ENCODE measurements around the gene SFXN1.
"Not testable (repeated sequence)": the region's sequence is repeated elsewhere in the genome, so short reads cannot be mapped to it uniquely, and the experiment has no call there.

SFXN1 gene

DNA sequence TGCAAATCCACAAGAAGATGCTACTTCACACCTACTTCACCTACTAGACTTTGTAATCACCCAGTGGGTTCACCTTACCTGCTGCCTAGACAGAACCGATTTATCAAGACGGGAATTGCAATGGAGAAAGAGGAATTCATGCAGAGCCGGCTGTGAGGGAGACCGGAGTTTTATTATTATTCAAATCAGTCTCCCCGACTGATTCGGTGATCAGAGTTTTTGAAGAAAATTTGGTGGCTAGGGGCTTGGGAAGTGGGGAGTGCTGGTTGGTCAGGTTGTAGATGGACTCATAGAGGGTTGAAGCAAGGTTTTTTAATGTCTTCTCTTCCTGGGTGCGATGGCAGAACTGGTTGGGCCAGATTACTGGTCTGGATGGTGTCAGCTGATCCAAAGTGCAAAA lies 23.4 kb downstream of the SFXN1 start:
- no peak for DNase-seq

DNA sequence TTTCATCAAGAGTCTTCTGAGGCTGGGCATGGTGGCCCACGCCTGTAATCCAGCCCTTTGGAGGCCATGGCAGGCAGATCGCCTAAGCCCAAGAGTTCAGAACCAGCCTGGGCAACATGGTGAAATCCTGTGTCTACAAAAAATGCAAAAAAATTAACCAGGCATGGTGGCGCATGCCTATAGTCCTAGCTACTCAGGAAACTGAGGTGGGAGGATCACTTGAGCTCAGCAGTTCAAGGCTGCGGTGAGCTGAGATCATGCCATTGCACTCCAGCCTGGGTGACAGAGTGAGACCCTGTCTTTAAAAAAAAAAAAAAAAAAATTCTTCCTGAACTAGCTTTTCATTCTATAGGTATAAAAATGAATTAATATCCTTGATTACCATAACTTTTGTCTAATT lies 29.3 kb downstream of the SFXN1 start:
- DNase-seq = peak; percentile 23

DNA sequence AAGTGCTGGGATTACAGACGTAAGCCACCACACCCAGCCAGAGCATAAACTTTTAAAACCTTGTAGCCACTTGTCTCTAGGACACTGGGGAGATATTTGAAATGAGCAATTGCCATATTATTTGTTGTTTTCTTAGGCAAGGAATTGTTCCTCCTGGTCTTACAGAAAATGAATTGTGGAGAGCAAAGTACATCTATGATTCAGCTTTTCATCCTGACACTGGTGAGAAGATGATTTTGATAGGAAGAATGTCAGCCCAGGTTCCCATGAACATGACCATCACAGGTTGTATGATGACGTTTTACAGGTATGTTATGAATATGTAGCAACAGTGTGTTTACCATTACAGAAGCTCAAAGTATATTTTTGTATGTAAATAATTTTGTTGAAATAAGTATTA lies 30.5 kb downstream of the SFXN1 start:
- DNase-seq = no peak

- DNase-seq = no peak
Observed at GRCh38 chr5:175513297-175513696, 34.9 kb downstream of the SFXN1 start.

DNA sequence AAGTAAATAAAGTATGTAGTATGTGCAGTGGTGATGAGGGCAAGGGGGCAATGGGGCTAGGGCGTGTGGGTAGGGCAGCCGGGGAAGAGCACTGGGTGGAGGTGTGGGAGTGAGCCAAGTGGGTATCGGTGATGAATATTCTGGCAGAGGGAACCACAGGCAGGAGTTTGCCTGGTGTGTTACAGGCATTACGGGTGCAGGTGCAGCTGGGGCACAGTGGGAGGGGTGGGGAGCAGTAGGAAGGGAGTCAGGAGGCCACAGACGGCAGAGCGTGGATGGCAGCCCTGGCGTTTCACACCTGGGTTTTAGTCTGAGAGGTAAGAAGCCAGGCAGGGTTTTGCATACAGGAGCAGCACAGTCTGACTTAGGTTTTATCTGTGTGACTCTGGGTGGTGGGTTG lies 35.4 kb downstream of the SFXN1 start:
- no peak for DNase-seq

- no peak for DNase-seq
Observed at GRCh38 chr5:175516933-175517823, 38.8 kb downstream of the SFXN1 start.

DNA sequence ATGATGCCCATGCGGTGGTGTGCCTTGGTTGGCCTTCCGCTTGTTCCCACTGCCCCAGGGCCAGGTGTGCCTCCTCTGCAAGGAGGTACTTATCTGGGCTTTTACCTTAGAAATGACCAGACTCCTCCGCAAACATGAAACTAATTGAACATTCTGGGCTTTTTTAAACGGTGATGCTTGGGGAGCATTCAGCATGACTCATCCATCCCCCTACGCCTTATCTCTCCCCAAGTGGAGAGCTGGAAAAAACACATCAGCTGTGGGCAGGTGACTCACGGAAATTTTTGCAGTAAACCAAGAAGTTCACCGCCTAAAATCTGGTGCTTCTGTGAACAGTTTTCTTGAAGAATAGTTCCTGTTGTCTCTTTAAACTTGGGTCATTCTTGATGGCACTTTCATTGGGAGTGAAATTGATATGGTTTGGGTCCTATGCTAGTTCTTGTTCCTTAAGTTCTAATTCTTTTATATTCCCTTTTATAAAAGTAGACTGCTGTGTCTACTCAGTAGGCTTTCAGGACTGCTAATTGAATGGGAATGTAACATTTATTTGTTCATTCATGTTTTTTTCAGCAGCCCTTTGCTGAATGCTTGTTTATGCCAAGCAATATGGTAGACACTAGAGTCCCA lies 39.6 kb downstream of the SFXN1 start:
- DNase-seq = peak; percentile 70

- no peak for DNase-seq
Observed at GRCh38 chr5:175519006-175519405, 40.6 kb downstream of the SFXN1 start.

- peak; percentile 44 for DNase-seq
Observed at GRCh38 chr5:175520321-175520720, 42.0 kb downstream of the SFXN1 start.

GRCh38 chr5:175520873-175521272 lies 42.5 kb downstream of the SFXN1 start:
- DNase-seq = no peak

- DNase-seq = no peak
Observed at GRCh38 chr5:175521313-175521833, 43.0 kb downstream of the SFXN1 start.

DNA sequence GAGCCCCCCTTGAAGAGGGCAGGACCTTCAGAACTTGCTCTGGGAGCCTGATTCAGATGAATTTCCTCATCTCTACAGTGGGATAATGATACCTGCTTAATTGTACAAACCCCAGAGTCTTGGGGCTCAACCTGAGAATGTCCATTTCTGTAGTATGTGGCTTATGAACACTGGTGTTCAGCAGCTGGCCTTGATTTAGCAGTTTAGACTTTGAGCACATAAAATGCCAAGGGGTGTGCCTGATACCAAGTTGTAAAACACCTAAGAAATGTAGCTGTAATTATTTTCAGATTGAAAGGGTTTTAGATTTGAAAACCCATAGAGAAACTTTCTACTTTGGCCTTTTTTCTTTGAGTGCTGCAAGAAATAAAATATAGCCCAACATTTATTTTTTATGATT lies 44.9 kb downstream of the SFXN1 start:
- DNase-seq = no peak

- DNase-seq = no peak
Observed at GRCh38 chr5:175524211-175524610, 45.9 kb downstream of the SFXN1 start.

GRCh38 chr5:175526691-175527090 lies 48.3 kb downstream of the SFXN1 start:
- DNase-seq = no peak

DNA sequence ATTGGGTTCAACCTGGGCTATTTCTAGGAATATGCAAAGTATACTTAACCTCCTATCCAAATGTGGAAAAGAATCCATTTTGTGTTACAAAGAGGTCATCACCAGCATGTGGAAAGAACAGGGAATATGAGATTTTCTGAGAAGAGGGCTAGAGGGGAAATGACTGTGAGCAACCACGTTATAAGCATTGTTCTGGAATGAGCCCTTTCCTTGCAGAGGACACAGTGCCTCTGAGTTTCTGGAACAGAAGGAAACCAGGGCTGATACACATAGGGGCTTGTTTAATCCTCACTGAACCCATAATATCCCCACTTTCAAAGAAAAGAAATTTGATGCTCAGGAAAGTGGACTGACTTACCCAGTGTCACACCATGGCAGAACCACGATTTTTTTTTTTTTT lies 53.0 kb downstream of the SFXN1 start:
- no peak for DNase-seq

GRCh38 chr5:175534070-175534932 lies 55.9 kb downstream of the SFXN1 start:
- DNase-seq = peak; percentile 84

- not testable (repeated sequence) for DNase-seq
Observed at GRCh38 chr5:175535331-175535730, 57.0 kb downstream of the SFXN1 start.

DNA sequence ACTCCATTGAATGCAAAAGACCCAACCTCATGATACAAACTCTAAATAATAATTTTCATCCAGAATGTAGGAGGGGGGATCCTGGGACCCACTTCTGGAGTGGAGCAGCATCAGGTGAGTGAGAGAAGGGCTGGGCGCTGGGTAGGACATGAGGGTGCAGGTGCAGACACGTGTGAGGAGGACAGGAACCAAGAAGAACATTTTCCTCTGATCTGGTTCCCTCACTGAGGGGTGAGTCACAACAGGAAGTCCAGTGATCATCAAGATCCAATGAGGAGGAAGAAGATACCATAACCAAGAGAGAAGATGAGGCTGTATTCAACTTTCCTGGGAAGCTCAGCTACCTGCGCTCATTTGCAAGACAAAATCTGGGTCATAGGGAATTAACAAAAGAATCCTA lies 57.4 kb downstream of the SFXN1 start:
- DNase-seq = no peak

DNA sequence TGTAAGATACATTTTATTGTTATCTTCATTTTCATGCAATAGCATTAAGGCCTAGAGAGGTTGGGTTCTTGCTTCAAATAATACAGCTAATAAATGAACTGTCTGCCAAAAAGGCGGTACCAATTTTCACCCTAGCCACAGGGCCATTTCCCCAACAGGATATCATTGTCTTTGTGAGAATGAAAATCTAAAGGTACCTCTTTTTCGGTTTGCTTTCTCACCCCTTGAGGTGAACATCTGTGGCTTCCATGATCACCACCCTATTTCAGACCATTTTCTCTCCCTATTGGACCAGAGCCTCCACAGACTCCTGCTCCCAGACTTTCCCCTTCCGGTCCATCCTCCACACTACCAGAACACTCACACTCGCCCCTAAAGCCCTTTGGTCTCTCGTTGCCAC lies 60.2 kb downstream of the SFXN1 start:
- DNase-seq = no peak

GRCh38 chr5:175539936-175540335 lies 61.6 kb downstream of the SFXN1 start:
- DNase-seq = no peak

DNA sequence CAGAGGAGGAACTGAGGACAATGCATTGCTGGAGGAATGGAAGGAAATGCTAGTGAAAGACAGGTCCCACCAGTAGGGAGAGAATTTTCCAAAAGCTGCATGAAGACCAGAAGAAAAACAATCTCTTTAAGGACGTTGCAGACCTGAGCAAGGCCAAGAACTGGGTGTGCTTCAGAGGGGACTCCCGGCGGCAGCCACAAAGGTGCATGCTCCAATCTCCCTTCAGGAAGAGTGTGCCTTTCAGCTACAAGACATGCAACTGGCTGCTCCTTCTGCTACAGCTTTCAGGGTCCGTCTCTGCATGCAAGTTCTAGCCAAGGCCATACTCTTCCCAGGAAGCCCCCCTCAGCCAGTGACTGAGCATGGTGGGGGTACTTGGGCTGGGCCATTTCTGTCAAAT lies 62.9 kb downstream of the SFXN1 start:
- DNase-seq = no peak

DNA sequence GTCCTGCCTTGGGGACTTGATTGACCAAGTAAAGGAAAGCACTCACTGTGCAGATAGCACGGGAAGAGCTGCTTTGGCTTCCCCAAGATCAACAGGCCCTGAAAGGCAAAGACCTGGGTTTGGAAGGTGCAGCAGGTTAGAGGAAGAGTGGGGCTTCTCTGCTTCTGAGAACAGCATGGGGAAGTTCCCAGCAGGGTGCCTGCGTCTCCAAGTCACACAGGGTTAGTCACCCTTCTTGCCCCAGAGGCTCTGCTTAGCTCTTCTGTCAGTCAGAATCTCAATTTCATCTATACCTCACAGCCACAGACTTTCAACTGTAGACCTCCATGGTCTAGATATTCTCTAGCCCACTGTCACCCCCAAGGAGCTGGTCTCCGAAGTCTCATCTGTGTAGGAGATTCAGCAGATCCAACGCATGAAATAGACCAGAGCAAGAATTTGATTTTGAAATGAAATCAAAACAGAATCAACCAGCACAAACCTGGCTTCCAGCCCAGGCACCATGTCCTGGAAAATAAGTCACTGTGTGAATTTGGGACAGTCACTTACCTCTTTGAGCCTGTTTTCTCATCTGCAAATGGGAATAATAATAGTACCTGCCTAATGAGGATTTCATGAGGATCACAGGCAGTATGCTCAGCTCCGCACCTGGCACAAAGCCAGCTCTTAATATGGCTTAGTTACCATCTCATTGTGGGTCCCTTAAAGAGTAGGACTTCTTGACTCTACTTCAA lies 64.0 kb downstream of the SFXN1 start:
- no peak for DNase-seq

GRCh38 chr5:175542966-175543235 lies 64.5 kb downstream of the SFXN1 start:
- DNase-seq = no peak

All from stimulated activated CD4-positive, alpha-beta T cell treated with anti-CD3 and anti-CD28 coated beads, Interleukin-12 subunit alpha, Interleukin-12 subunit beta, amount 100 ng/mL, for 4 hours (primary cell).